ENCODE data around the gene FHIT.

Gene FHIT

DNA sequence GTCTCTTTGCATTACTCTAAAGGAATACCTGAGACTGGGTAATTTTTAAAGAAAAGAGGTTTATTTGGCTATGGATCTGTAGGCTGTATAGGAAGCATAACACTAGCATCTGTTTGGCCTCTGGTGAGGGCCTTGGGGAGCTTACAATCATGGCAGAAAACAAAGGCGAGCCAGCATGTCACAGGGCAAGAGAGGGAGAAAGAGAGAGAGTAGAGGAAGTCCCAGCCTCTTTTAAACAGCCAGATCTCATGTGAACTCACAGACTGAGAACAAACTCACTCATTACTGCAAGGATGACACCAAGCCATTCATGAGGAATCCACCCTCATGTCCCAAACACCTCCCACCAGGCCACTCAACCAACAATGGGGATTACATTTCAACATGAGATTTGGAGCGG lies 974.6 kb downstream of the FHIT start:
- no peak for DNase-seq (ENCODE audit: low read depth)

DNA sequence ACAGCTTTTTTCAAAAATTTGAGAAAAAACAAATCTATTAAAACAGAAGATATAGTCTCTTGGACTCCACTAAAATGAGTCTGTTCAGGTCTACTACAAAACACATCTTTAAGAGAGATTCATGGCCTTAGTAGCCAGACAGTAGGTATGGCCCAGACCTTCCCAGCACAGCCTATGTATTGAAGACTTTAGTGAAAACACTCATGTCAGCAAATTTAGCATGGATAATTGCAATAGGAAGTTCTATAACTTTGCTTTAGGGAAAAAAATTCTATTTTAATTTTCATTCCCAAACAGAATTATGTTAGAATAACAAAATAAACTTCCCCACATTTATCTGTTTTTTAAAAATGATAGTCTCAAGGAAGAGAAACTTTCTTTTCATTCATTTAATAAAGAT lies 976.6 kb downstream of the FHIT start:
- DNase-seq (ENCODE audit: low read depth) = no peak

DNA sequence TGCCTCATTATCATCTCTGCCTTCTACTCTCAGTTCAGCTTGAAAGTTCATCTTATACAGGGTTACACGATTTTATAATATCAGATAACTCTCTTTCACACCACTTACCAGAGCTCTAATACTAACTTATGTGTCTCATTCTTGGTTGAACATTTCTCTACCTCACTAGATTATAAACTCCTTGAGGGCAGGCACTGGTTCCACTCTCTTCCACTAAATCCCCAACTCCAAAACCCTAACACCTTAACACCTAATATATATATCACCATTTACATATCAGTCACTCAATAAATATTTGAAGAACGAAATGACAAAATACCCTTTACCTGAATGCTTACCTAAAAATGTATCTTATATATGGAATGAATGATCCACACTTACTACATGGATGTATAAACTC lies 977.2 kb downstream of the FHIT start:
- DNase-seq (ENCODE audit: low read depth) = no peak

DNA sequence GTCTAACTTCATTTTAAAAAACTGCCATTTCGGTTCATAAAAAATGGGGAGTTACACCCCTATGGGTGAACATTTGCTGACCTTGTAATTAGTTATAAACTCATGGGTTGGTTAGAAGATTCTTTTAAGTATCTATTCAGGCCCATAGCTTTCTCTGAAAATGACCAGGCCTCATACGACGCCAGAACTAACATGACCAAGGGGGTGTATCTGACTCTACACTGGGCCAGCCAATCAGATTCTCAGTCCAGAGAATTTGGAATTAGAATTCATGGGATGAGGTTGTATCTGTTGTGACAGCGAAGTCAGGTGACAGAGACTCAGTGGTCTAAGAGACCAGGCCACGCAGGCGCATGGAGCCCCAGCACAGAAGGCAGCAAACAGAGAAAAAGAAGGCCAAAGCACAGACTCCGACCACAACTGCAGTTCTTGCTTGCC lies 981.4 kb downstream of the FHIT start:
- DNase-seq (ENCODE audit: low read depth) = no peak

DNA sequence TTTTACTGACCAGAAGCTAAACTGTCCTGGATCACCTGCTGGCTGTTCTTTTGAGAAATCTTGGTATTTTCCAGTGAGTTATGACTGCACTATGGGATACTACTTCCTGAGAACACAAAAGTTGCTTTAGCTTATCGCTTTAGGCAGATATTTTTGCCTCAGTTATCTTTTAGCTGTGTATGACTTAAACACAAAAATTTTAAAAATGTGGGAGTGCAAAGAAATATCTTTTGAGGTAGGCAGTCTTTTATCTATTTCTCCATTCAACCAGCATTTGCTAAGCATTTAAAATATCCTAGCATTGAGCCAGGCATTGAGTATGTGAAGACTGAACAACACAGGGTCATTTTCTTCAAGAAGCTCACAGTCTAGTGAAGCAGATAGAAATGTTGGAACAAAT lies 981.9 kb downstream of the FHIT start:
- DNase-seq (ENCODE audit: low read depth) = no peak

DNA sequence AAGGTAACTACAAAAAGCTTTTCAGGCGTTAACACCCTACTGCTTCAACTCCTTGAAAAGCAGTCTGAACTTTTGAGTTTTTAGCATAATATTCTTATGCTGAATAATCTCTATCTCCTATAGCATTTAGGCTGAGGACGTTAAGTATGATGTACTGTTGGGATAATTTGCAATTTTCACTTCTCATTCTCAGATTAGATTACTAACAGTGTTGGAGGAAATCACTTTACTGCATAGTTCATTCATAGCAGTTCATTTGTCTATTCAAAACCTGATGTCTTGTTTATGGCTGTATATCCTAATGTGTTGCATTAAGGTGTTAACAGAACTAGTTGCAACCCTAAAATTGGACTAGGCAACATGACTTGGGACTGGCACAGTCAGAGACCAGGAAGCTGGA lies 983.1 kb downstream of the FHIT start:
- DNase-seq (ENCODE audit: low read depth) = no peak

DNA sequence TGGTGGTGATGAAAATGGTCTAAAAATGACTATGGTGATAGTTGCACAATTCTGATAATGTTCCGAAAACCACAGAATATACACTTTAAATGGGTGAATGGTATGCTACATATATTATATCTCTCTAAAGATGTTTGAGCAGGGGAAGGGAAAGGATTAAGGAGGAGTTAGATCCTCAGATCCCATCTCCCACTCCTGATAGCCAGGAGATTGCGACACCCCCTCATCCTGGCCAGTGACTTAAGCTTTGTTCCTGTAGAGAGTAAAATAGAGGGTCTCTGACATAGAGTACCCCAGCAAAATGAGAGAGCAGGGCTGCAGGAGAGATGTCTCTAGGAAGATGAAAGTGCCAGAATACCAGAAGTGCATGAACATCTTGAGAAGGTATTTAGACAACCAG lies 984.8 kb downstream of the FHIT start:
- DNase-seq (ENCODE audit: low read depth) = no peak

DNA sequence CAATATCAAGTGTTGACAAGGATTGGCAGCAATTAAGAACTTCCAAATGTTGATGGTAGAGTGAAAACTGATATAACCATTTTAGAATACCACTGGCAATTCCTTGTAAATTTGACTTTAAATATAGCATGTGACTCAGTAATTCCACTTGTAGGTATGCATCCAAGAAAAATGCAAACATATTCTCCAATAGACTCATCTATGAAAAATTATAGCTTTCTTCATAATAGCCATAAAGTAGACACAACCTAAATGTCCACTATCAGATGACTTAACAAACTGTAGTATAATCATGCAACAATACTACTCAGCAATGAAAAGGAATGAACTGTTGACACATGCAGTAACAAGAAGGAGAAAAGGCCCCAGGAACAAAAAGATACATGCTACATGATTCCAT lies 988.1 kb downstream of the FHIT start:
- no peak for DNase-seq (ENCODE audit: low read depth)

DNA sequence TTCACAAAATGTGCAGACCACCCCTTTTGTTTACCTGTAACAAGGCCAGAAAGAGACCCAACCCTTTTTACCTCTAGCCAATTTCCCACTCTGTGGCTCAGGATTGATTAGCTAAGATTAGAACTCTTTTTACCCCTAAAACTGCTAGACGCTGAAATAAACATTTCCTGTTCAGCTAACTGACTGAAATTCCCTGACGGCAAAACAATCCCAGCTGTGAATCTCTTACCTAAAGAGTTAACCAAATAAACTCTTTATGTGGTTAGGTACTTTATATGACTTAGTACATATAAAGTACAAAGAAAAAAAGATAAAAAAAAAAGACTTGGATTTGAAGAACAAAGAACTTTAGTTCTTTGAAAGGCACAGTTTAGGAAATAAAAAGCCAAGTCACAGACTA lies 988.7 kb downstream of the FHIT start:
- DNase-seq (ENCODE audit: low read depth) = no peak

DNA sequence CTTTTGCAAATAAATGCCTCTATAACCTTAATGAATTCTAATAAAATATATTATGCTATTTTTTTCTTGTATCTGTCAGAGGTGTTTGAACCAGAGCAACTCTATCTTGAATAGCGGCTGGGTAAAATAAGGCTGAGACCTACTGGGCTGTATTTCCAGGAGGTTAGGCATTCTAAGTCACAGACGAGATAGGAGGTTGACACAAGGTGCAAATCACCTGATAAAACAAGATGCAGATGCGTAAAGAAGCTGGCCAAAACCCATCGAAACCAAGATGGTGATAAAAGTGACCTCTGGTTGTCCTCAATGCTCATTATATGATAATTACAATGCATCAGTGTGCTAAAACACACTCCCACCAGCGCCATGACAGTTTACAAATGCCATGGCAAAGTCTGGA lies 990.7 kb downstream of the FHIT start:
- DNase-seq (ENCODE audit: low read depth) = no peak

DNA sequence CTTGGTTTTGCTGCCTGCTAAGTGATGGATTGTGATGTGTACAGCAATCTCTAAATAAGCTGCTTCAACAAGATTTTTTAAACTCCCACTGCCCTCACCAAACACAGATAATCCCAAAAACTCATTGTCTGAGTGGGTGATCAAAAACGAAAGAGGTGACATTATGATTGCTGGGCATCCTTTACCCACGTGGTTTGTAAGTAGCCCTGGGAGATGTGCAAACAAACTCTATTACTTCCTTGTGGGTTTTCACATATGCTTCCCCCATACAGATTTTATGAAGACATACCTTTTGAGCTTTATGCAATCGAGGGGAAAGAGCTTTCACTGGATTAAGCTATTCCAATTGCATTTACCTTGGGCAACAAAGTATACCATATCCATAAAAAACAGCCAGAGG lies 1000.4 kb downstream of the FHIT start:
- no peak for DNase-seq (ENCODE audit: low read depth)

DNA sequence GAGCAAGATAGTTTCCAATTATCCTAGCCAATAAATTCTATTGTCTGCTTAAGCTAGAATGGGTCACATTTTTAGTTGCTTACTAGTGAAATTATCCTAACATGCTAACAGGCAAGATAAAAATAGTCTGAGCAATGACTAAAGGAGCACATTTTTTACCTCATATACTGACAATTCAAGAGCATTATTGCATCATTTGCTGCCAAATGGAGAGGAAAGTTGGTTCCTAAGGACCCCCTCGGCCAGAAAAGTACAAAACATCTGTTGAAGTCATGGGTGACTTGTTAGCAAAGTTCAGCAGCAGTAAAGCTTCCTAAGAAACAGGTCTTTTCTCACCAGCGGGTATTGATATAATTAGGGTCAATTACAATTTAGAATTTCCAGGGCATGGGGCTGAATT lies 1001.0 kb downstream of the FHIT start:
- DNase-seq (ENCODE audit: low read depth) = no peak

DNA sequence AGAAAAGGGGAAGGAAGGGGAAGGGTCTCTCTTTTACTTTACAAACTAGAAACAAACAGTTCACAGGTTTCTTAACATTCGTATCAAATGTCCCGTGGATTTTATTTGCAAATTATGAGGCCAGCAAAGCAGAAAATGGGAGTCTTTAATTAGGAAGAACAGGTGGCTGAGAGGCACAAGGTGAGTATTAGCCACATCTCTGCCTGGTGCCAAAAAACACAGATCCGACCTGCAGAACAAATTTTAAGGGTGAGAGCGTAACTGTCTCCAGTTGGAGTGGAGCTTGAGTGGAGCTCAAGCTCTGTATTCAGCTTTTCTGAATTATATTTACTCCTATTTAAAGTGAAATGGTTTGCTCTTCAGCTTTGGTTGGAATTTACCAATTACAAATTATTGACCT lies 1004.9 kb downstream of the FHIT start:
- DNase-seq (ENCODE audit: low read depth) = no peak

DNA sequence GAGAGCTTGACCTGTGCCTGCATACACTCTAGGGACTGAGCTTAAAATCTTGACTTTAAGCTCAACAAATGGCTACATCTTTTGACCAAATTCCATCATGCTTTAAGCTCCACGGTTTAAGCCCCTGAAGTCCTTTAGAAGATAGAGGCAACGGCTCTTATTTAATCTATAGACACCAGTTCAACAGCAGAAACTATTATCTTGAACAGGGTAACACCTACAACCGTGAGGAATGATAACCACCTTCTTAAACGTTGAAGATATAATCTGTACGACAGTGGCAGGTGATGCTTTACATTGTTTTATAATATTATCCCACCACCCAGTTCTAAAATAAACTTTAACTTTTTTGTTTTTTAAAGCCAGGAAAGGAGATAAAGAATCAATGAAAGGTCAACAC lies 1007.8 kb downstream of the FHIT start:
- no peak for DNase-seq (ENCODE audit: low read depth)

DNA sequence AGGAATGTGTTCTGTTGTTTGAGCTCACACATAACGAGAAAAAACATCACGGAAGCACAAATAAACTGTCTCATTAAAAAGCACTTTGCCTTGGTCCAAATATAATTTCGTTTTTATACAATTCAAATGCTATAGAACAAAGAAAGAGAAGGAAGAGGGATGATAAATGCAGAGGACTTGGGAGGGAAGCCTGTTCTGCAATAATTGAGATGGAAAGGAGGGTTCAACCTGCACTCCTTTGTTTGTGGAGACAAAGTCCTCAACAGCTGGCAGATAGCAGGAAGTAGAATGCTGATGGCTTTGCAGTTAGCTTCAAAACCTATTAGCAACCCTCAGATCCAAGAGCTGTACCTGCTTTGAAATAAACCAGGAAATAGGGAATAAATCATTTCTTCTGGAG lies 1010.8 kb downstream of the FHIT start:
- DNase-seq (ENCODE audit: low read depth) = no peak

DNA sequence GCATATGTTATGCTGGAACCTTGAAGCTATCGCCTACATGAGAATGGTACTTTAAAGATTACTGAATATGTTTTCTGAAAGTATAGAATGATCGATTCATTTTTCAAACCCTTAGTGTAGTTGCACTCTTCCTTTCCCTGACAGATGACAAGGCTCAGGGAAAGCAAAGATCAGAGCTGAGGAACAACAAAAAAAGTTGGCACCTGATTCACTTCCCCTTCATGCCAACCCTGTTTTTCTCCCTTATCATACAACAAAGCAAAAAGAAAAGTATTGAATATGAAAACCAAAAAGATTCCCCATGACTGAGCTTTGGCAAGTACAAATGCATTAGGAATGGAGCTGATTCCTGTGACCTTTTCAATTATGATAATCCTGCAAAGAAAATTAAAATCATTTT lies 1012.7 kb downstream of the FHIT start:
- no peak for DNase-seq (ENCODE audit: low read depth)

DNA sequence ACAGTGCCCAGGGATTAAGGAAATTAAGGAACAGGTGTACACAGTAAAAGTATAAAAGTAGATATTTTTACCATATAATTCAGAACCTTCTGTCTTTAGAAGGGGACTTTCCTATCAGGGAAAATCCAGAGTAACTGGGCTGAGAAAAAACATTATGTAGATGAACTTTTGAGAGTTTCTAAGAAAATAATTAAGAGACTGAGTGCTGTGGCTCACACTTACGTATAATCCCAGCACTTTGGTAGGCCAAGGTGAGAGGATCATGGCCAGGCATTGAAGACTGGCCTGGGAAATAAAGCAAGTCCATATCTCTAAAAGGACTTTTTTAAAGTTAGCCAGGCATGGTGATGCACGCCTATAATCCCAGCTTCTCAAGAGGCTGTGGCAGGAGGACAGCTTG lies 1021.8 kb downstream of the FHIT start:
- no peak for DNase-seq (ENCODE audit: low read depth)

DNA sequence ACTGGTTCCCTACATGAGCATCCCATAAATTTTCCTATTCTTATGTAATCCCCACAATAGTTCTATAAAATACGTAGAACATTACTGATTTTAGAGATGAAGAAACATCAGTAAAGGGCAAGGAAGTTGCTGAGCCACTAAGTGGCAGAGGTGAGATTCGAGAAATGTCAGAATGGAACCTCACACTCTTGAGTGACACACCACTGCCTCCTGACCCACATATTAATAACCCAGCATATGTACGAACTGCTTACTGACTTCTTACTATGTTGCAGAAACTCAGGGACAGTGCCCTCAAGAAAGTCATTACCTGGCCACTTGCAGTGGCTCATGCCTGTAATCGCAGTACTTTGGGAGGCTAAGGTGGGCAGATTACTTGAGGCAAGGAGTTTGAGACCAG lies 1022.4 kb downstream of the FHIT start:
- no peak for DNase-seq (ENCODE audit: low read depth)

DNA sequence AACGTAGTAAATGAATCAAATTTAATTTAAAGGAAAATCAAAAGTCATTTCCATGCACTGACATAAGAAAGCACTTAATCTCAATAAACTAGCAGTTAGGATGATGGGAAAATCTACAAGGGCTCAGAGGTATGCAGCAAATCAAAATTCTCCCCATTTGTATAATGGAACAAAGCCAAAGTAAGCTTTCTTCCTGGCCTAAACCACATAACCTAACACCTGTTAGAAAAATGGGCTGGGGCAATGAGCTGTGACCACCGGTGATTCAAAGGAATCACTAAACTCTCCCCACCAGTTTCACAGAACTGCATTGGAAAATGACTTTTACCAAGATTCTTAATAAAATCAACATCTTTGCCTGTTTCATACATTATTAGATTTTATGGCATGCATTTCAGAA lies 1024.3 kb downstream of the FHIT start:
- no peak for DNase-seq (ENCODE audit: low read depth)

DNA sequence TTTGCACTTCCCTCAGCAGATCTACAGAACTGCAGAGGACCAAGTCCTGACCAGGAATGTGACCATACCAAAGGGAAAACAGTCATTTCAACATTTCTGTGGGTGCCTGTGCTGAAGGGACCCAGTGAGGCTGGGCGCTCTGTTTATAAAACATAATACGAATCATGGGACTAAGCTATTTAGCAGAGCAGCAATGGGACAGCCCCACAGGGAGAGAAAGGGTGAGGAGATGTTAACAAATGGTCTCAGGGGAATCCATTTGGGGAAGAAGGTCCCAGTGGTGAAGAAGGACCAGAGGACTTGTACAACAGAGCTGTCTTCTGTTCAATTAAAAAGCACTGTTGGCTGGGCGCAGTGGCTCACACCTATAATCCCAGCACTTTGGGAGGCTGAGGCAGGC lies 1025.4 kb downstream of the FHIT start:
- no peak for DNase-seq (ENCODE audit: low read depth)

DNA sequence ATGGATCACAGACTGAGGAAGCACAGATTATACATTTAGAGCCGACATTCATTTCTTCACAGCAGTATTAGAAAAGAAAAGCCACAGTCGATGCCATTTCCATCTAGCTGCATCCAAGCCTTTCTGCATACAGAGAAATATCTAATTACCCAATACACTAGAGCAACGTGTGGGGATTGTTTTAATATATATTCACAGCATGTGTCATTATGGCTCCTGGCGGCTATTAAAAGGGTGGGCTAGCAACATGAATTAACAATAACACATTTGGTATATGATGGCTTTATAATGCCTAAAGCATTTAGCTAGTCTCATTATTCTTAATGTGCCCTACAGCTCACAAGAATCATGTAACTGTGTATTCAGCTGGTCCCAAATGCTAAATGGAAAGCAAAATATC lies 1030.5 kb downstream of the FHIT start:
- no peak for DNase-seq (ENCODE audit: low read depth)

DNA sequence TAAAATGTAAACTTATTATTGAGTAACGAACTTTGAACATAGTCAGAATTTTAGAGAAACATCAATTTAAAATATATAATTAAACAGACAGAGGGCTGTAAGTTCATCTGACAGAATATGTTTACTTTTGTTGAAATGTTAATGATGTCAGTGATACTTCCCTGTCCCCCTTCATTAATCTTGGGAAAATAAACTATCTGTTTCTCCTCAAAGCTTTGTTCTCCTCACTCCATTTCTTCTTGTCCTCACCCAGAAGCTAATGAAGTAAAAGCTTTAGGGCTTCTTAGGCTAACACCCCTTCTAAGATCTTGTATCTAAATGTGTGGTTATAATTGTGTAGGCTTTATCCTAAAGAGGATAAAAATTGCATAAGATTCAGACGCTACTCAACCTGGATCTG lies 1031.8 kb downstream of the FHIT start:
- no peak for DNase-seq (ENCODE audit: low read depth)

DNA sequence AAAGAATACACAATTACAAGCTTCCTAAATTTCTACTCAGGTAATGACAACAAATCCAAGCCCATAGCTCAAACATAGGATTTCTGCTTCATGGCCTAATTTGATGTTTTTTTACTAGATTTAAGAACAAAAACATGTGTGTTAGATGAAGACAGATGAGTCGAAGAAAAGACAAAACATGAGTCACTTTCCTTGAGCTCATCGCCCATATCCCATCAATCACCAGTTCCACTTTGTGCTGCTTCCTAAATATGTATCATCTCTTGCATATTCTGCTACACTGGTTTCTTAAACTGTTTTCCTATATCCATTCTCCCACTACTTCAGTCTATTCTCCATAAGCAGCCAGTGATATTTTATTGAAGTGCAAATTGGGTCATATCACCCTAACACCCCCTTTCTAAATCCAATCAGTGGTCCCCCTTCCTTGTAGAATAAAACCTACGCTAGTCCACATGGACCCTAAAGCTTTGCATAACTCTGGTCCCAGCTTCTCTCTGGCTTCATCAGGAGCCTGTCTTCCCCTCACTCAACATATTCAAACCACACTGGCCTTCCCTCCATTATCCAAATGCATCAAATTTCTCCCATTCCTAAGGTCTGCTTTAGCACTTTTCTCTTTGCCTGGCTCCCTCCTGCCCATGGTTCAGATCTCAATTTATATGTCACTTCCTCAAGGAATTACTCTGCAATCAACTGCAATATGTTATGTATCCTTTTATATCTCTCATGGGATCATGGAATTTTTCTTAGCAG lies 1033.9 kb downstream of the FHIT start:
- no peak for DNase-seq (ENCODE audit: low read depth)

DNA sequence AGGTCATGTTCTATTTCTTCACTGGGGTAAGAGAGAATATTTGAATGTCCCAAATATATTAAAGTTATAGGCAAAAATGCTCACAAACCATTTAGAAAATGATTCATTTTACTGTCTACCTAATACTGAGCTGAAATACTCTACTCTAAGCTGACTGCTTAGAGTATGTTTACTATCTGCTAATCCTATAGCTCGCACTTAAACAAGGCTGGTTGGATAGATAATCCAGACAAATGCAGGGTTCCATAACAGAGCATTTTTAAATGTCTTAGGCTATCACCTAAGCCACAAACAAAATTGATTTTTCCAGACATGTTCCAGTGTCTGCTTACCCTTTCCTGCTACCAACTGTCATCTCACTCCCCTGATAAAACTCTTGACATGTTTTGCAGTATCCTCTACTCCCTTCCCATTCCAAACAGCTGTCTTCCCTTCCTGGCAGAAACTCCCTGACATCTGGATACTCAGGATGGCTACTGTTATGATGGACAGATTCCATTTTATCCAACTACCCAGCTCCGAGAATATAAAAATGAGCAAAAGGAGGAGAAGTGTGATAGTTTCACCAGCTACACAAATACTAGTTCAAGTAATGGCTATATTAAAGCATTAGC lies 1034.7 kb downstream of the FHIT start:
- DNase-seq (ENCODE audit: low read depth) = no peak

Data from ELR (cell line).